GM19452 (cell line): ENCODE results near the gene OPCML.

Experiments
- ATAC-seq: cut with Tn5 transposase; IDR thresholded peaks from one replicate; pipeline ENCODE4 v1.9.1; 2021; ENCODE audit not compliant: unreplicated experiment

The OPCML gene

GRCh38 chr11:132714859-132715440 lies 817.4 kb downstream of the OPCML start:
- no peak for ATAC-seq

- ATAC-seq, result no peak
These were observed 819.8 kb downstream of the OPCML start for GRCh38 chr11:132712466-132712865.

GRCh38 chr11:132704781-132705375 lies 827.4 kb downstream of the OPCML start:
- ATAC-seq, result no peak

GRCh38 chr11:132692891-132693290 lies 839.4 kb downstream of the OPCML start:
- no peak for ATAC-seq

- ATAC-seq, result no peak
These were observed 840.3 kb downstream of the OPCML start for GRCh38 chr11:132691848-132692550.

GRCh38 chr11:132686886-132687285 lies 845.4 kb downstream of the OPCML start:
- no peak for ATAC-seq

GRCh38 chr11:132685174-132685611 lies 847.1 kb downstream of the OPCML start:
- ATAC-seq, result no peak

GRCh38 chr11:132683602-132684001 lies 848.7 kb downstream of the OPCML start:
- no peak for ATAC-seq

- ATAC-seq, result no peak
These were observed 850.3 kb downstream of the OPCML start for GRCh38 chr11:132681971-132682370.

GRCh38 chr11:132680584-132680983 lies 851.7 kb downstream of the OPCML start:
- ATAC-seq, result no peak

GRCh38 chr11:132674151-132674550 lies 858.1 kb downstream of the OPCML start:
- ATAC-seq, result no peak

GRCh38 chr11:132671851-132672370 lies 860.4 kb downstream of the OPCML start:
- no peak for ATAC-seq

GRCh38 chr11:132670921-132671675 lies 861.2 kb downstream of the OPCML start:
- ATAC-seq, result no peak

GRCh38 chr11:132669949-132670348 lies 862.4 kb downstream of the OPCML start:
- ATAC-seq, result no peak

- no peak for ATAC-seq
These were observed 867.1 kb downstream of the OPCML start for GRCh38 chr11:132665205-132665604.

GRCh38 chr11:132658696-132659095 lies 873.6 kb downstream of the OPCML start:
- ATAC-seq, result no peak

GRCh38 chr11:132658004-132658403 lies 874.3 kb downstream of the OPCML start:
- ATAC-seq, result no peak

- ATAC-seq, result no peak
These were observed 877.0 kb downstream of the OPCML start for GRCh38 chr11:132655187-132655855.

- ATAC-seq, result no peak
These were observed 879.1 kb downstream of the OPCML start for GRCh38 chr11:132653237-132653636.

- ATAC-seq, result no peak
These were observed 881.2 kb downstream of the OPCML start for GRCh38 chr11:132650969-132651720.
